T-helper 2 cell (primary cell): ENCODE results near the gene CDK2.
A peak's percentile ranks its signal among the peaks of the same experiment; 100 is the strongest.

Experiments used
- DNase-seq, 5 experiments: peaks; one replicate each; pipeline versions ENCODE4 v3.0.0 to v3.0.0-alpha.2; 2012 to 2022

CDK2 gene

GRCh38 chr12:56017181-56017580 is 50.6 kb downstream of the CDK2 start:
- DNase-seq, result no peak

- DNase-seq, result no peak
These were observed 51.7 kb downstream of the CDK2 start for GRCh38 chr12:56018356-56018755.

- DNase-seq, result peak in 1 of 5 experiments; percentile 60
These were observed 54.0 kb downstream of the CDK2 start, which contains the start of gene IKZF4 for GRCh38 chr12:56020423-56021184. Gene IKZF4, plus strand, starts transcription at chr12:56021043. Its CDS starts 451 bp downstream, at chr12:56021494.

GRCh38 chr12:56021889-56022497 is 55.4 kb downstream of the CDK2 start:
- DNase-seq, result no peak
